ENCODE data around the gene TERT.

Gene TERT

GRCh38 chr5:1255081-1255561 is 39.7 kb downstream of the TERT start:
- DNase-seq: no peak

GRCh38 chr5:1254196-1254595 is 40.7 kb downstream of the TERT start:
- no peak for DNase-seq

- no peak for DNase-seq
Observed at GRCh38 chr5:1253456-1254105, 41.3 kb downstream of the TERT start.

GRCh38 chr5:1252681-1253080 is 42.2 kb downstream of the TERT start:
- DNase-seq: no peak

GRCh38 chr5:1251678-1252580 is 42.9 kb downstream of the TERT start:
- DNase-seq: no peak

- DNase-seq: no peak
Observed at GRCh38 chr5:1249366-1250280, 45.2 kb downstream of the TERT start.

GRCh38 chr5:1247811-1248210 is 47.1 kb downstream of the TERT start:
- no peak for DNase-seq

- DNase-seq: no peak
Observed at GRCh38 chr5:1246711-1247431, 48.0 kb downstream of the TERT start.

GRCh38 chr5:1245905-1246576 is 48.8 kb downstream of the TERT start:
- DNase-seq: no peak

GRCh38 chr5:1244976-1245375 is 49.9 kb downstream of the TERT start:
- no peak for DNase-seq

- DNase-seq: no peak
Observed at GRCh38 chr5:1244255-1244654, 50.6 kb downstream of the TERT start.

GRCh38 chr5:1243487-1244130 is 51.3 kb downstream of the TERT start:
- no peak for DNase-seq

GRCh38 chr5:1242733-1243486 is 52.0 kb downstream of the TERT start:
- no peak for DNase-seq

GRCh38 chr5:1241509-1242080 is 53.3 kb downstream of the TERT start:
- no peak for DNase-seq

- DNase-seq: no peak
Observed at GRCh38 chr5:1240496-1241260, 54.2 kb downstream of the TERT start.

GRCh38 chr5:1239505-1240251 is 55.2 kb downstream of the TERT start:
- DNase-seq: no peak

GRCh38 chr5:1235838-1236237 is 59.0 kb downstream of the TERT start:
- no peak for DNase-seq

- no peak for DNase-seq
Observed at GRCh38 chr5:1235379-1235778, 59.5 kb downstream of the TERT start.

- DNase-seq: no peak
Observed at GRCh38 chr5:1232780-1233179, 62.1 kb downstream of the TERT start.

All from activated CD4-positive, CD25-positive, alpha-beta regulatory T cell treated with anti-CD3 and anti-CD28 coated beads, Interleukin-2, amount 50 U/mL, for 72 hours (primary cell).